Trophoblast cell (in vitro differentiated cells and primary cell): Measurements from ENCODE around the gene HOXB3.

Experiments
- DNase-seq, 2 donors: peaks; one replicate each; pipeline ENCODE4 v3.0.0-alpha.2; 2016
- H2AFZ ChIP-seq: 2 replicates; pipeline ENCODE4 v1.6.1; 2013; ENCODE audit warnings: low read length, moderate library complexity, mild to moderate bottlenecking; ENCODE audit not compliant: insufficient read depth, poor library complexity
- H2AK5ac ChIP-seq: 2 replicates; pipeline ENCODE4 v1.6.1; 2013; ENCODE audit warnings: mild to moderate bottlenecking, low read length
- H2BK120ac ChIP-seq: 2 replicates; pipeline ENCODE4 v1.6.1; 2013; ENCODE audit warnings: low read length, mild to moderate bottlenecking, moderate library complexity; ENCODE audit not compliant: insufficient read depth, poor library complexity
- H2BK12ac ChIP-seq: 2 replicates; pipeline ENCODE4 v1.6.1; 2013; ENCODE audit warnings: mild to moderate bottlenecking, low read length, moderate library complexity
- H2BK5ac ChIP-seq: 2 replicates; pipeline ENCODE4 v1.6.1; 2013; ENCODE audit warnings: low read length, low read depth, moderate library complexity, mild to moderate bottlenecking; ENCODE audit not compliant: poor library complexity
- H3K14ac ChIP-seq: 2 replicates; pipeline ENCODE4 v1.6.1; 2013; ENCODE audit warnings: mild to moderate bottlenecking, low read length
- H3K18ac ChIP-seq: 2 replicates; pipeline ENCODE4 v1.6.1; 2013; ENCODE audit warnings: mild to moderate bottlenecking, low read length
- H3K23ac ChIP-seq: 2 replicates; pipeline ENCODE4 v1.6.1; 2013; ENCODE audit warnings: low read length
- H3K27ac ChIP-seq: 2 replicates; pipeline ENCODE4 v1.5.1; 2013; ENCODE audit warnings: low read depth, mild to moderate bottlenecking, inconsistent platforms, low read length, moderate library complexity
- H3K27me3 ChIP-seq: 2 replicates; pipeline ENCODE4 v1.6.1; 2013; ENCODE audit warnings: inconsistent platforms, mild to moderate bottlenecking, low read length, moderate library complexity; ENCODE audit not compliant: insufficient read depth
- H3K36me3 ChIP-seq, 2 experiments: 1 replicate in 1 of 2; 2 replicates in 1 of 2; pipeline ENCODE4 v1.6.1; 2013; ENCODE audit warnings: low read length in 2 of 2, mild to moderate bottlenecking in 2 of 2, moderate library complexity in 1 of 2; ENCODE audit not compliant: insufficient read depth in 2 of 2, control insufficient read depth in 1 of 2
- H3K4ac ChIP-seq: 2 replicates; pipeline ENCODE4 v1.6.1; 2013; ENCODE audit warnings: low read depth, mild to moderate bottlenecking, low read length, moderate library complexity
- H3K4me1 ChIP-seq, 2 experiments: 1 replicate in 1 of 2; 2 replicates in 1 of 2; pipeline ENCODE4 v1.6.1; 2013; ENCODE audit warnings: low read length in 2 of 2, mild to moderate bottlenecking in 2 of 2, moderate library complexity in 1 of 2; ENCODE audit not compliant: insufficient read depth in 2 of 2, control insufficient read depth in 1 of 2
- H3K4me2 ChIP-seq: 2 replicates; pipeline ENCODE4 v1.6.1; 2013; ENCODE audit warnings: inconsistent platforms, mild to moderate bottlenecking, low read length, moderate library complexity
- H3K4me3 ChIP-seq: 2 replicates; pipeline ENCODE4 v1.5.1; 2013; ENCODE audit warnings: mild to moderate bottlenecking, low read depth, low read length, inconsistent platforms
- H3K79me1 ChIP-seq: one replicate; pipeline ENCODE4 v1.6.1; 2013; ENCODE audit warnings: low read length
- H3K79me2 ChIP-seq: 2 replicates; pipeline ENCODE4 v1.6.1; 2013; ENCODE audit warnings: low read length, mild to moderate bottlenecking; ENCODE audit not compliant: control insufficient read depth, insufficient read depth, poor library complexity
- H3K9ac ChIP-seq: 2 replicates; pipeline ENCODE4 v1.6.1; 2013; ENCODE audit warnings: mild to moderate bottlenecking, low read length
- H3K9me3 ChIP-seq: 2 replicates; pipeline ENCODE4 v1.6.1; 2013; ENCODE audit warnings: low read depth, mild to moderate bottlenecking, control low read depth, inconsistent platforms, low read length; ENCODE audit not compliant: insufficient read depth
- H4K12ac ChIP-seq: 2 replicates; pipeline ENCODE4 v1.6.1; 2013; ENCODE audit warnings: low read depth, mild to moderate bottlenecking, low read length, moderate library complexity
- H4K8ac ChIP-seq: 2 replicates; pipeline ENCODE4 v1.6.1; 2013; ENCODE audit warnings: low read depth, mild to moderate bottlenecking, low read length, moderate library complexity
- H4K91ac ChIP-seq: one replicate; pipeline ENCODE4 v1.6.1; 2013; ENCODE audit warnings: low read depth, mild to moderate bottlenecking, low read length, moderate library complexity
- WGBS: extraction: QIAGEN DNeasy Blood & Tissue Kit; methylation state at CpG from one replicate; pipeline ENCODE4 v1.1.7; 2013; ENCODE audit warnings: missing lambda C conversion rate; ENCODE audit not compliant: insufficient read length, insufficient coverage; ENCODE audit errors: extremely low coverage; 5-methylcytosine and 5-hydroxymethylcytosine counted together

The HOXB3 gene

GRCh38 chr17:48577330-48577945 lies 12.6 kb downstream of the HOXB3 start:
- Histone ChIP-seq H4K12ac (peak overlapping the region; percentile 76), H3K23ac (no peak overlapping the region)
- WGBS = no CpG with 5 or more reads among the region's 19 CpGs

GRCh38 chr17:48576479-48577309 lies 13.3 kb downstream of the HOXB3 start:
- peaks cover 23 to 39% of the 10 kb centered on the region in 2 experiments for H3K4me1 ChIP-seq
- H3K4me2 ChIP-seq = peak overlapping the region; percentile 90
- peak overlapping the region; percentile 1 for H3K27ac ChIP-seq
- peak overlapping the region; percentile 15 for H2BK120ac ChIP-seq
- H3K36me3 ChIP-seq = peaks cover 5 to 6% of the 10 kb centered on the region in 2 experiments
- H3K18ac ChIP-seq = peak overlapping the region; percentile 37
- no peak overlapping the region for H3K9ac ChIP-seq
- H3K4ac ChIP-seq = peak overlapping the region; percentile 24
- H2BK5ac ChIP-seq = peak overlapping the region; percentile 42
- H2AK5ac ChIP-seq = peak overlapping the region; percentile 63
- no peaks in the 10 kb centered on the region for H3K9me3 ChIP-seq
- H3K79me1 ChIP-seq = peaks cover 15% of the 10 kb centered on the region
- no peak overlapping the region for H3K23ac ChIP-seq
- H3K27me3 ChIP-seq = no peaks in the 10 kb centered on the region
- peak overlapping the region; percentile 35 for H3K14ac ChIP-seq
- WGBS = no CpG with 5 or more reads among the region's 43 CpGs
- no peak overlapping the region for H4K12ac ChIP-seq
- peak; percentile 36 to 46 for DNase-seq
- H4K8ac ChIP-seq = peak overlapping the region; percentile 26
- H3K79me2 ChIP-seq = peaks cover 8% of the 10 kb centered on the region
- no peak overlapping the region for H2AFZ ChIP-seq
- H4K91ac ChIP-seq = peak overlapping the region; percentile 75
- H2BK12ac ChIP-seq = peak overlapping the region; percentile 79
- no peak overlapping the region for H3K4me3 ChIP-seq

More at GRCh38 chr17:48577330-48577945, 12.6 kb downstream of the HOXB3 start:
- peak overlapping the region; percentile 79 for H2BK12ac ChIP-seq
- H3K79me2 ChIP-seq = peaks cover 10% of the 10 kb centered on the region
- no peaks in the 10 kb centered on the region for H3K9me3 ChIP-seq
- peak overlapping the region; percentile 24 for H3K4ac ChIP-seq
- peak overlapping the region; percentile 72 for H3K4me3 ChIP-seq
- peak overlapping the region; percentile 34 for H4K8ac ChIP-seq
- H3K36me3 ChIP-seq = peaks cover 5 to 6% of the 10 kb centered on the region in 2 experiments
- DNase-seq = no peak
- peaks cover 27 to 38% of the 10 kb centered on the region in 2 experiments for H3K4me1 ChIP-seq
- peak overlapping the region; percentile 75 for H4K91ac ChIP-seq
- peak overlapping the region; percentile 63 for H2AK5ac ChIP-seq
- H3K4me2 ChIP-seq = peak overlapping the region; percentile 90
- H2AFZ ChIP-seq = peak overlapping the region; percentile 50
- no peaks in the 10 kb centered on the region for H3K27me3 ChIP-seq
- H3K79me1 ChIP-seq = peaks cover 21% of the 10 kb centered on the region
- peak overlapping the region; percentile 69 for H3K18ac ChIP-seq
- peak overlapping the region; percentile 18 for H3K9ac ChIP-seq
- H2BK5ac ChIP-seq = peak overlapping the region; percentile 42
- H3K14ac ChIP-seq = peak overlapping the region; percentile 52
- H3K27ac ChIP-seq = peak overlapping the region; percentile 1
- H2BK120ac ChIP-seq = peak overlapping the region; percentile 15

GRCh38 chr17:48575673-48576478 lies 14.2 kb downstream of the HOXB3 start:
- Histone ChIP-seq H3K4me3 (no peak overlapping the region), H3K79me1 (peaks cover 21% of the 10 kb centered on the region), H4K8ac (no peak overlapping the region), H3K14ac (no peak overlapping the region), H3K4ac (no peak overlapping the region), H3K79me2 (peaks cover 8% of the 10 kb centered on the region), H3K18ac (no peak overlapping the region), H3K27me3 (no peaks in the 10 kb centered on the region), H2AK5ac (no peak overlapping the region), H4K12ac (no peak overlapping the region), H2AFZ (no peak overlapping the region), H3K4me1 (peaks cover 26 to 42% of the 10 kb centered on the region in 2 experiments), H3K9ac (no peak overlapping the region), H2BK5ac (no peak overlapping the region), H2BK12ac (no peak overlapping the region), H3K4me2 (no peak overlapping the region), H2BK120ac (no peak overlapping the region), H3K36me3 (peaks cover 5 to 6% of the 10 kb centered on the region in 2 experiments), H4K91ac (no peak overlapping the region), H3K23ac (no peak overlapping the region), H3K27ac (no peak overlapping the region), H3K9me3 (no peaks in the 10 kb centered on the region)
- no CpG with 5 or more reads among the region's 22 CpGs for WGBS
- DNase-seq = no peak

- DNase-seq = no peak
- Histone ChIP-seq H2BK5ac (no peak overlapping the region), H3K9ac (no peak overlapping the region), H3K23ac (no peak overlapping the region), H3K79me2 (peaks cover 8% of the 10 kb centered on the region), H3K36me3 (peaks cover 5 to 6% of the 10 kb centered on the region in 2 experiments), H2BK12ac (no peak overlapping the region), H4K8ac (no peak overlapping the region), H4K91ac (no peak overlapping the region), H3K79me1 (peaks cover 25% of the 10 kb centered on the region), H3K4me2 (no peak overlapping the region), H3K4me1 (peaks cover 31 to 48% of the 10 kb centered on the region in 2 experiments), H3K4ac (no peak overlapping the region), H3K9me3 (no peaks in the 10 kb centered on the region), H3K27me3 (no peaks in the 10 kb centered on the region), H3K18ac (no peak overlapping the region), H2BK120ac (no peak overlapping the region), H2AK5ac (no peak overlapping the region), H2AFZ (no peak overlapping the region), H3K4me3 (no peak overlapping the region), H3K27ac (no peak overlapping the region), H3K14ac (no peak overlapping the region), H4K12ac (no peak overlapping the region)
- no CpG with 5 or more reads among the region's 7 CpGs for WGBS
Observed at GRCh38 chr17:48575066-48575582, 14.9 kb downstream of the HOXB3 start.
